KMS-11 (cell line): ENCODE results near the gene LEMD2.

Experiments used
- H2AFZ ChIP-seq: fragments of 200-600 bp; sonication (generic); 2 replicates; pipeline ENCODE4 v1.6.1; 2016; ENCODE audit warnings: antibody characterized with exemption, mixed run types, low read depth
- H3K27ac ChIP-seq: fragments of 200-600 bp; sonication (generic); 2 replicates; pipeline ENCODE4 v1.6.1; 2016; ENCODE audit warnings: mild to moderate bottlenecking, mixed run types
- H3K27me3 ChIP-seq: fragments of 200-600 bp; sonication (generic); 2 replicates; pipeline ENCODE4 v1.6.1; 2017; ENCODE audit warnings: mild to moderate bottlenecking, low read depth, mixed run types, moderate library complexity; ENCODE audit not compliant: insufficient read depth
- H3K36me3 ChIP-seq: fragments of 200-600 bp; sonication (generic); 2 replicates; pipeline ENCODE4 v1.6.1; 2017; ENCODE audit warnings: mild to moderate bottlenecking, mixed run types; ENCODE audit not compliant: insufficient read depth
- H3K4me1 ChIP-seq: fragments of 200-600 bp; sonication (generic); 2 replicates; pipeline ENCODE4 v1.6.1; 2016; ENCODE audit warnings: mild to moderate bottlenecking, low read depth, mixed run types; ENCODE audit not compliant: poor library complexity, severe bottlenecking
- H3K4me2 ChIP-seq: fragments of 200-600 bp; sonication (generic); 2 replicates; pipeline ENCODE4 v1.7.0; 2016; ENCODE audit warnings: mild to moderate bottlenecking, mixed run types
- H3K4me3 ChIP-seq: fragments of 200-600 bp; sonication (generic); IDR thresholded peaks from 2 replicates; pipeline ENCODE4 v1.6.1; 2017; ENCODE audit warnings: low read depth, low read length, mixed read lengths; ENCODE audit not compliant: insufficient read depth
- H3K79me2 ChIP-seq: fragments of 200-600 bp; sonication (generic); 2 replicates; pipeline ENCODE4 v1.6.1; 2016; ENCODE audit warnings: low read depth, mixed run types; ENCODE audit not compliant: insufficient read depth
- H3K9ac ChIP-seq: fragments of 200-600 bp; sonication (generic); 2 replicates; pipeline ENCODE4 v1.6.1; 2016; ENCODE audit warnings: mild to moderate bottlenecking, mixed run types
- H4K20me1 ChIP-seq: fragments of 200-600 bp; sonication (generic); 2 replicates; pipeline ENCODE4 v1.6.1; 2016; ENCODE audit warnings: mild to moderate bottlenecking, mixed run types; ENCODE audit not compliant: insufficient read depth
- CTCF ChIP-seq: fragments of 200-600 bp; sonication (generic); conservative IDR thresholded peaks from 2 replicates; pipeline ENCODE4 v1.6.1; 2017; ENCODE audit warnings: low read depth, mild to moderate bottlenecking, antibody characterized with exemption, low read length, moderate library complexity, mixed read lengths

The LEMD2 gene

DNA sequence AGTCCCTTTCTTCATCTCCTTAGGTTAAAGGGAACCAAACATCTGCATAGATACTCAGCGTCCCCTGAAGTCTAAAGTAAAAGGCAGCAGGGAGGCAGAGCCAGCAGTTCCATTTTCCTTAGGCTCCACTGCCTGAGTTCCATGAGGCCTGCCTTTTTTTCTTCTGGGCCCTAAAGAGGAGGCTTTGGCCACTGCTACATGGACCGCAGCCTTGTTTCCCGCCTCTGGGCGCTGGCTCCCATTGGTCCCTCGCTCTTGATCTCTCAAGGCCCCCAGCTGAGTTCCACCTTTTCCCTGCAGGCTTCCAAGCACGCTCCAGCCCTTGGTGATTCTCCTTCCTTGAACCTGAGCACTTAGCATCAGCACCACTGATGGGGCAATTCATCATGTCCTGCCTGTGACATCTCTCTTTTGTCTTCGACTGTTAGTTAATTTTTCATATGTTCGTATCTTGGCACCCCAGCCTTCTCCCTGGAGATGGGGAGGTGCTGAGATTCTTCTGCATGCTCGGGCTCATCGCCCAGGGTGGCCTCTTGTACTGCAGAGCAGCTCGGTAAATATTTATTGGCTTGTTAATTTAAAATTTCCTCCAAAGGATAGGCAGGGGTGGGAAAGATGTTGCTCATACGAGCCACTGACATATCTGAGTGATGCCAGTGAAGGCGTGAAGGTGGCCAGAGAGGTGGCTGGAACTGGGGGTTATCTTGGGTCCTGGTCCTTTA, 11.5 kb upstream of the LEMD2 start:
- no peak overlapping the region for H3K4me2 ChIP-seq
- no peak overlapping the region for H3K9ac ChIP-seq
- H3K4me1 ChIP-seq = no peaks in the 10 kb centered on the region
- no peak overlapping the region for H2AFZ ChIP-seq
- H3K4me3 ChIP-seq = no peak overlapping the region
- H3K79me2 ChIP-seq = no peaks in the 10 kb centered on the region
- TF ChIP-seq CTCF = no peak
- peaks cover 94% of the 10 kb centered on the region for H3K27me3 ChIP-seq
- no peaks in the 10 kb centered on the region for H3K36me3 ChIP-seq
- H3K27ac ChIP-seq = no peak overlapping the region
- H4K20me1 ChIP-seq = no peaks in the 10 kb centered on the region

DNA sequence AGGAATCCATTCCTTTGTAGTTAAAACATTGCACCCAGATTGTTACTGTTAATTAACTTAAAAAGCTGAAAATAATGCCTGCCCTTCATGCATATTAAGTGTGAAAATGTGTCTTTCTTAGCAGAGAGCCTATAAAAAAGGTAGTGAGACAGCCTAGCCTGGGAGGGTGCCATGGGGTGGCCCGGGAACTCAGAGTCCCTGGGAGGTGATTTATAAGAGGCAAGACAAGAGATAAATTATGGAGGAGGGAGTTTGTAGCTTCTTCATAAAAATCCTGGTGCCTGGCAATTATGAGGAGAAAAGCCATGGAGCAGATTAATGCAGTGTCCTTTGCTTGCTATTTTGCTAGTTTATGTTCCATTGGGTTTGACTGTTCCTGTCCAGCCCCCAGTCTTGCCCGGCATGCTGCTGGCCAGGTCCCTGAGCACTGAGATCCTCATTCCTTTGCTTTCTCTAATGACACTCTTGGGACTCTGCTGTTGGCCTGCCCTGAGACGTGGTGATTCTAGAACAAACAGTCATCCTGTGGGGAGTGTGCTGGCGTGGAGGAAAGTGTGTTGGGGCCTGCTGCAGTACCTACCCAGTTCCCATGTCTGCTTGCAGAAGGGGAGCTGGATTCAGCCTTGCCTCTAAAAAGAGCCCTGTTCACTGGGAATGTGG, 10.7 kb upstream of the LEMD2 start:
- Histone ChIP-seq H3K79me2 (no peaks in the 10 kb centered on the region), H3K4me1 (no peaks in the 10 kb centered on the region), H3K27me3 (peaks cover 93% of the 10 kb centered on the region), H3K27ac (no peak overlapping the region), H3K4me2 (no peak overlapping the region), H3K36me3 (no peaks in the 10 kb centered on the region), H4K20me1 (no peaks in the 10 kb centered on the region), H2AFZ (no peak overlapping the region), H3K9ac (no peak overlapping the region), H3K4me3 (no peak overlapping the region)
- TF ChIP-seq CTCF = no peak

DNA sequence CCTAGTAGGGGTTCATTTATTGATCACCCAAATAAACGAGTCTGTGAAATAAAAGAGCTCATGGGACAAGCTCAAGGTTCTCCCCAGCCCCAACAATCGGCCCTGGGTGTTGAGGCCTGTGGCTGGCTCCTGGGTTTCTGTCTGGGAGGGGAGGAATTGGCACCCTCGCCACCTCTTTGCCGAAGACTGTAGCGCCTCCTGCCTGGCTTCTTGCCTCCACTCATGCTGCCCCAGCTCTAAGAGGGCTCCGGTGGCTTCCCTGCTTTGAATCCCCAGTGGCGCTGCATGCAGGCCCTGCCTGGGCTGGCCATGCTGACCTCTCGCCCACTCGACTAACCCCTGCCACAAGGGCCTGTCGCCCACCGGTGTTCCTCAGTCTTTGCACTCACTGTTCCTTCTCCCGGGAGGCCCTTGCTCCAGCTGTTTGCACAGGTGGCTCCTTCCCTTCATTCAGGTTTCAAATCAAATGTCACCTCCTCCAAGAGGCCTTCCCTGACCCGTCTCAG, 9.5 kb upstream of the LEMD2 start:
- TF ChIP-seq CTCF = no peak
- Histone ChIP-seq H2AFZ (no peak overlapping the region), H3K9ac (no peak overlapping the region), H4K20me1 (no peaks in the 10 kb centered on the region), H3K36me3 (no peaks in the 10 kb centered on the region), H3K4me3 (no peak overlapping the region), H3K4me2 (no peak overlapping the region), H3K27me3 (peaks cover 93% of the 10 kb centered on the region), H3K79me2 (no peaks in the 10 kb centered on the region), H3K27ac (no peak overlapping the region), H3K4me1 (no peaks in the 10 kb centered on the region)

DNA sequence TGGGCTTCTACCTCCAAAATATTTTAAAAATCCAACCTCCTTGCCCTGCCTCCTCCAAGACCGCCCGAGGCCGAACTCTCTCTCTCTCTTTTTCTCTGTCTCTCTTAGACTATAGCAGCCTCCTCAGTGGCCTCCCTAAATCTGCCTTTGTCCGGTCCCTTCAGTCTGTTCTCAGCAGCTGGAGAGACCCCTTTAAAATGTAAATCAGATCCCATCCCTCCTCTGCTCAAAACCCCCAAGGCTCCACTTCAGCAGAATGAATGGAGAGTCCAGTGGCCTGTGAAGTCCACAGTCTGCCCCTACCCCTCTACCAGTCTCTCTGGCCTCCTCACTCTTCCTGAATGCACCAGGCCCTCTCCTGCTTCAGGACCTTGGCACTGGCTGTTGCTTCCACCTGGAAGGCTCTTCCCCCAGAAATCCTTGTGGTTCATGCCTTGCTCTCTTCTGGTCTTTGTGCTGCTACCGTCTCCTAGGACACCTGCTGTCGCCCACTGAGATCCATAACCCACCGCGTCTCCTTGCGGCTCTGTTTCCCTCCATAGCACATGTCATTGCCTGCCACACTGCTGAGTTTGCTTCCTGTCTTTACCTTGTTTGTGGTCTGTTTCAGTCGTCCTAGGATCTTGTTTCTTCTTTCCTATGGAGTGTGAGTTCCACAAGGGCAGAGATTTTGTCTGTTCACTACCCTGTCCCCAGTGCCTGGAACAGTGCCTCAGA, 8.9 kb upstream of the LEMD2 start:
- Histone ChIP-seq H3K4me2 (no peak overlapping the region), H3K4me3 (no peak overlapping the region), H3K27ac (no peak overlapping the region), H3K36me3 (no peaks in the 10 kb centered on the region), H3K79me2 (no peaks in the 10 kb centered on the region), H2AFZ (no peak overlapping the region), H3K4me1 (no peaks in the 10 kb centered on the region), H3K9ac (no peak overlapping the region), H4K20me1 (no peaks in the 10 kb centered on the region), H3K27me3 (peaks cover 93% of the 10 kb centered on the region)
- no peak for TF ChIP-seq CTCF
